Measurements from ENCODE around the gene PAXX. TPM values are rescaled to one million over a fixed set of nuclear protein-coding genes. Genes with fewer than 3 reads are reported as not detected.

PAXX gene
- total RNA-seq, 6 donors from 2014 or later, result 41.8 to 150 (median 52.8) TPM

DNA sequence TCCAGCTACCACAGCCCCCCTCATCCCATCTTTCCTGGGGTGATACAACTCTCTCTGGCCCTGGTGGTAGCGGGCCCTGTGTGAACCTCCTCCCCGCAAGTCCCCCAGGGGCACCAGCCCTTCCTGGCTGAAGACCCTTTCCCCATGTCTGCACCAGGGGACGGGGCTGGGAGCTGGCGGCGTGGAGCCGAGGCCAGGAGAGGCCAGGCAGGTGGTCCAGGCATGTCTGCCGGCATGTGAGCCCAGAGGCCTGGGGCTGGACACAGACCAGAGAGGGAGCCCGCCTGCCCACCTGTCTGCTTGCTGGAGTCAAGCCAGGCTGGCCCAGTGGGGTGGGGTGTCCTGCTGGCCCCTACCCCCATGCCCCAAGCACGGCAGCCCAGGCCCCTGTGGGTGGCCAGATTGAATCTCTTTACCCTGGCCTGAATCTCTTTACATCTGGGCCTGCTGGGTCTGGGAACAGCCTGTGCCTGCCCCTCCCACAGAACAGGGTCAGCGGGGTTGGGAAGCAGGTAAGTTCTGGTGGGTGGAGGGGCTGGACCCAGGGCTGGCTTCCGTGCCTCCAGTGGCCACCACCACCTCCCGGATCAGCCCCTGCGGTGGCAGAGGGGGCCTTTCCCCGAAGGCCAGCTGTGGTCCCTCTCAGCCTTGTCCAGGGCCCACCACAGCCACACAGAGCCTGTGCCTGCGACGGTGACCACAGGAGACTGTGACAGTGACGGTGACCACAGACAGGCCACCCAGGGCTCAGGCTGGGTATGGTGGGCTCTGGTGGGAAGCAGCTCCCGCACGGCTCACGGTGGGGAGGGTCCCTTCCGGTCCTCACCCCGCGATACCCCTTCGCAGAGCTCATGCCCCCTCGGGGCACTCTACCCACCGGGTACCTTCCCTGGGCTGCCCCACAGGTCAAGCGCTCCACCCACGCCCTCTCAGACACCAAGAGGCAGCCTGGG lies 33.0 kb upstream of the PAXX start:
- no peaks in the 10 kb centered on the region for H3K36me3 ChIP-seq
- DNase-seq, result peak in 1 of 2 donors; percentile 71
- H3K27me3 ChIP-seq, result no peaks in the 10 kb centered on the region
- H3K4me3 ChIP-seq, result no peak overlapping the region
- peak overlapping the region in 2 of 4 donors; percentile 54 for H3K27ac ChIP-seq
- TF ChIP-seq, protein P1, sequence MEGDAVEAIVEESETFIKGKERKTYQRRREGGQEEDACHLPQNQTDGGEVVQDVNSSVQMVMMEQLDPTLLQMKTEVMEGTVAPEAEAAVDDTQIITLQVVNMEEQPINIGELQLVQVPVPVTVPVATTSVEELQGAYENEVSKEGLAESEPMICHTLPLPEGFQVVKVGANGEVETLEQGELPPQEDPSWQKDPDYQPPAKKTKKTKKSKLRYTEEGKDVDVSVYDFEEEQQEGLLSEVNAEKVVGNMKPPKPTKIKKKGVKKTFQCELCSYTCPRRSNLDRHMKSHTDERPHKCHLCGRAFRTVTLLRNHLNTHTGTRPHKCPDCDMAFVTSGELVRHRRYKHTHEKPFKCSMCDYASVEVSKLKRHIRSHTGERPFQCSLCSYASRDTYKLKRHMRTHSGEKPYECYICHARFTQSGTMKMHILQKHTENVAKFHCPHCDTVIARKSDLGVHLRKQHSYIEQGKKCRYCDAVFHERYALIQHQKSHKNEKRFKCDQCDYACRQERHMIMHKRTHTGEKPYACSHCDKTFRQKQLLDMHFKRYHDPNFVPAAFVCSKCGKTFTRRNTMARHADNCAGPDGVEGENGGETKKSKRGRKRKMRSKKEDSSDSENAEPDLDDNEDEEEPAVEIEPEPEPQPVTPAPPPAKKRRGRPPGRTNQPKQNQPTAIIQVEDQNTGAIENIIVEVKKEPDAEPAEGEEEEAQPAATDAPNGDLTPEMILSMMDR (IDR thresholded peaks at IDR 0.05), result no peak
- TF ChIP-seq POLR2AphosphoS5 (IDR thresholded peaks at IDR 0.05), result no peak
- TF ChIP-seq EP300 (IDR thresholded peaks at IDR 0.05), result no peak
- TF ChIP-seq POLR2A (IDR thresholded peaks at IDR 0.05), result no peak
- peaks cover 2 to 13% (median 8%) of the 10 kb centered on the region in 4 donors for H3K4me1 ChIP-seq
- 87 to 91% methylated on average over 13 to 26 of the region's 28 CpGs for WGBS, 2 donors
- no peak for ATAC-seq (ENCODE audit: low FRiP score in 2 of 2)
- no peaks in the 10 kb centered on the region for H3K9me3 ChIP-seq

- 72 to 74% methylated on average over 10 to 18 of the region's 19 CpGs for WGBS, 2 donors
- no peak for ATAC-seq (ENCODE audit: low FRiP score in 2 of 2)
Observed at GRCh38 chr9:136960212-136960937, 31.8 kb upstream of the PAXX start.

GRCh38 chr9:136960938-136961275 lies 31.3 kb upstream of the PAXX start:
- WGBS, 2 donors, result 86 to 90% methylated on average over 2 to 11 of the region's 15 CpGs
- no peak for TF ChIP-seq EP300 (IDR thresholded peaks at IDR 0.05)
- TF ChIP-seq, protein P1 (IDR thresholded peaks at IDR 0.05), result no peak
- no peak for TF ChIP-seq POLR2A (IDR thresholded peaks at IDR 0.05)
- no peak for TF ChIP-seq POLR2AphosphoS5 (IDR thresholded peaks at IDR 0.05)
- Histone ChIP-seq H3K9me3 (no peaks in the 10 kb centered on the region), H3K4me3 (no peak overlapping the region), H3K27ac (peak overlapping the region in 2 of 4 donors; percentile 15 to 18), H3K27me3 (no peaks in the 10 kb centered on the region), H3K4me1 (peaks cover 6 to 23% (median 12%) of the 10 kb centered on the region in 4 donors), H3K36me3 (no peaks in the 10 kb centered on the region)
- ATAC-seq (ENCODE audit: low FRiP score in 2 of 2) (no peak), DNase-seq (peak in 1 of 2 donors; percentile 67)

More at GRCh38 chr9:136960212-136960937, 31.8 kb upstream of the PAXX start:
- no peak for TF ChIP-seq POLR2A (IDR thresholded peaks at IDR 0.05)
- TF ChIP-seq EP300 (IDR thresholded peaks at IDR 0.05), result no peak
- TF ChIP-seq POLR2AphosphoS5 (IDR thresholded peaks at IDR 0.05), result no peak
- TF ChIP-seq, protein P1 (IDR thresholded peaks at IDR 0.05), result no peak
- Histone ChIP-seq H3K9me3 (no peaks in the 10 kb centered on the region), H3K4me1 (peaks cover 6 to 19% (median 12%) of the 10 kb centered on the region in 4 donors), H3K4me3 (no peak overlapping the region), H3K27ac (peak overlapping the region in 2 of 4 donors; percentile 54), H3K36me3 (no peaks in the 10 kb centered on the region), H3K27me3 (no peaks in the 10 kb centered on the region)
- peak in 1 of 2 donors; percentile 44 for DNase-seq

GRCh38 chr9:136961279-136962065 lies 30.8 kb upstream of the PAXX start:
- Histone ChIP-seq H3K27ac (peak overlapping the region in 2 of 4 donors; percentile 15 to 18), H3K9me3 (no peaks in the 10 kb centered on the region), H3K36me3 (no peaks in the 10 kb centered on the region), H3K4me1 (peaks cover 7 to 28% (median 17%) of the 10 kb centered on the region in 4 donors), H3K27me3 (no peaks in the 10 kb centered on the region), H3K4me3 (no peak overlapping the region)
- whole genome bisulfite sequencing, 2 donors, result 73 to 80% methylated on average over 7 to 21 of the region's 23 CpGs
- peak in 1 of 2 donors; percentile 77 for DNase-seq
- ATAC-seq (ENCODE audit: low FRiP score in 2 of 2), result peak in 1 of 2 donors; percentile 47
- TF ChIP-seq, protein P1 (IDR thresholded peaks at IDR 0.05), result no peak
- TF ChIP-seq POLR2A (IDR thresholded peaks at IDR 0.05) (no peak), POLR2AphosphoS5 (IDR thresholded peaks at IDR 0.05) (no peak), EP300 (IDR thresholded peaks at IDR 0.05) (no peak)
